Measurements from ENCODE around the gene ASB9.
A peak's percentile ranks its signal among the peaks of the same experiment; 100 is the strongest.

Gene ASB9

DNA sequence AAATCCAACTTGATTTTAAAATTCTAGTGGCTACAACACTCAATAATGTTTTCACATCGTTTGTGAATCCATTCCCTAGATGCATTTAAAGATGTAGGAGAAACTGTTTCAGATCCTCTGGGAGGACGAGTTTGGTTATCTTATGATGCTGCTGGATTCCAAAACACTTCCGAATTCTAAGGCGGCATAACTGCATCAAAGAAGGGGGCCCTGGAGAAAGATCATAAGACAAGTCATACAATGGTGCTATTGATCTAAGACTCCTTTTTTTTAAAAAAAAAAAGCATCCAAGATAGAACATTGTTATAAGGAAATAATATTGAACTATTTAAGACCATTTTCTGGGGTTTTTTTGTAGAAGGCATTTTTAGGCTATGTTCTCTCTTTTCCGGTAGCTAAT, 25.5 kb downstream of the ASB9 start:
- DNase-seq, result no peak
- no peaks in the 10 kb centered on the region for H3K36me3 ChIP-seq (ENCODE audit: control insufficient read depth, insufficient read depth, low read length)
- no peak overlapping the region for H3K27ac ChIP-seq (ENCODE audit: insufficient read depth, low read length, poor library complexity, severe bottlenecking)
- H3K4me1 ChIP-seq (ENCODE audit: control insufficient read depth, insufficient read depth, low read length, poor library complexity, severe bottlenecking), result no peaks in the 10 kb centered on the region
- H3K9me3 ChIP-seq (ENCODE audit: control insufficient read depth, low read length), result no peaks in the 10 kb centered on the region
- no peaks in the 10 kb centered on the region for H3K27me3 ChIP-seq (replicated peaks; ENCODE audit: control insufficient read depth, insufficient read depth, low read length, poor library complexity, severe bottlenecking)
- no peak overlapping the region for H3K4me3 ChIP-seq (ENCODE audit: insufficient read depth, low read depth, low read length, poor library complexity, severe bottlenecking)

DNA sequence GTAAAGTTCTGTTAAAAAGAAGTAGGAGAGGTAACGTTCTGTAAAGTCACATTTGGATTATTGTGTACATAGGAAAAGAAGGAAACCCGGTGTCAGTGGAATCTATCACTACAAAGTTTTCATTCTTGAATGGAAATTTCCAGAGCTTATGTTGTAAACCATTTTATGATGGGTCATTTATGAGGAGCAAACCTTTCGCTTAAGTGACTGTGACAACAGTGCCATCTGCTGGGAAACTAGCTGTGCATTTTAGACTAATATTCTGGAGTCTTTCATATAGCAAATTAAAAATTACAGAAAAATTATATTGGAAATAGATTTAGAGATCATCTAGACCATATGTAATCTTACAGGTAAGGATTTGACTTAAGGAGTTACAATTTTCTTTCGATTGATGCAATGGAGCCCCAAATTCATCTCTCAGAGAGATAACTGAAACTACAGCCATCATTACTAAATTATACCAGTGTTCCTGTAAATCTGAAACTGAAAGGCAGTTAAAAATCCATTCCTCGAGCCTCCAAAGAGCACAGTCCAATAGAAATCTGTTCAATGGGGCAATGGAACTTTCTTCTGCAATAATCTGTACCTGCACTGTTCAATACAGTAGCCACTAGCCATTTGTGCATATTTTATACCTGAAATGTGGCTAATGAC, 26.9 kb downstream of the ASB9 start:
- no peak overlapping the region for H3K27ac ChIP-seq (ENCODE audit: insufficient read depth, low read length, poor library complexity, severe bottlenecking)

DNA sequence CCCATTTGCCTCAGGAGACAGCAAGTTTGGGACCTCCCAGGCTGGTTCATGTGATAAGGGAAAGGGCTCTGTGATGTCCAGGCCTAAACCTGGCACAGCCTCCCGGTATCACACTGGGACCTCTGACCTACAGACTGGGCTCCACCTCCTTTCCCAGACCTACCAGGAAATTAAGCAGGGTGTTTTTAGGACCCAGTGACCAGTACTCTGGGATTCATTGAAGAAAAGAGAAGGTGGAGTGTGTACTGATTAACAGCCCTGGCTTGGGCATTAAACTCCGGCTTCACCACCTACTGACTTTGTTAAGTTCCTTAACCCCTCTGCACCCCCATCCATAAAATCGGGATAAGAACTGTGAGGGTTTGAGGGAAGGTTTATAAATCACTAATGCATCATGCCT, 28.6 kb downstream of the ASB9 start:
- Histone ChIP-seq H3K36me3 (ENCODE audit: control insufficient read depth, insufficient read depth, low read length) (no peaks in the 10 kb centered on the region), H3K4me3 (ENCODE audit: insufficient read depth, low read depth, low read length, poor library complexity, severe bottlenecking) (no peak overlapping the region), H3K4me1 (ENCODE audit: control insufficient read depth, insufficient read depth, low read length, poor library complexity, severe bottlenecking) (no peaks in the 10 kb centered on the region), H3K9me3 (ENCODE audit: control insufficient read depth, low read length) (no peaks in the 10 kb centered on the region), H3K27ac (ENCODE audit: insufficient read depth, low read length, poor library complexity, severe bottlenecking) (no peak overlapping the region), H3K27me3 (replicated peaks; ENCODE audit: control insufficient read depth, insufficient read depth, low read length, poor library complexity, severe bottlenecking) (no peaks in the 10 kb centered on the region)
- no peak for DNase-seq

More for the DNA sequence above, 26.9 kb downstream of the ASB9 start:
- no peaks in the 10 kb centered on the region for H3K9me3 ChIP-seq (ENCODE audit: control insufficient read depth, low read length)
- no peaks in the 10 kb centered on the region for H3K27me3 ChIP-seq (replicated peaks; ENCODE audit: control insufficient read depth, insufficient read depth, low read length, poor library complexity, severe bottlenecking)
- DNase-seq, result peak in 1 of 3 donors; percentile 6
- no peaks in the 10 kb centered on the region for H3K4me1 ChIP-seq (ENCODE audit: control insufficient read depth, insufficient read depth, low read length, poor library complexity, severe bottlenecking)
- no peak overlapping the region for H3K4me3 ChIP-seq (ENCODE audit: insufficient read depth, low read depth, low read length, poor library complexity, severe bottlenecking)
- no peaks in the 10 kb centered on the region for H3K36me3 ChIP-seq (ENCODE audit: control insufficient read depth, insufficient read depth, low read length)

GRCh38 chrX:15240414-15240813, 29.5 kb downstream of the ASB9 start:
- no peak overlapping the region for H3K27ac ChIP-seq (ENCODE audit: insufficient read depth, low read length, poor library complexity, severe bottlenecking)
- H3K4me1 ChIP-seq (ENCODE audit: control insufficient read depth, insufficient read depth, low read length, poor library complexity, severe bottlenecking), result no peaks in the 10 kb centered on the region
- H3K36me3 ChIP-seq (ENCODE audit: control insufficient read depth, insufficient read depth, low read length), result no peaks in the 10 kb centered on the region
- DNase-seq, result no peak
- no peak overlapping the region for H3K4me3 ChIP-seq (ENCODE audit: insufficient read depth, low read depth, low read length, poor library complexity, severe bottlenecking)
- no peaks in the 10 kb centered on the region for H3K27me3 ChIP-seq (replicated peaks; ENCODE audit: control insufficient read depth, insufficient read depth, low read length, poor library complexity, severe bottlenecking)
- H3K9me3 ChIP-seq (ENCODE audit: control insufficient read depth, low read length), result no peaks in the 10 kb centered on the region

DNA sequence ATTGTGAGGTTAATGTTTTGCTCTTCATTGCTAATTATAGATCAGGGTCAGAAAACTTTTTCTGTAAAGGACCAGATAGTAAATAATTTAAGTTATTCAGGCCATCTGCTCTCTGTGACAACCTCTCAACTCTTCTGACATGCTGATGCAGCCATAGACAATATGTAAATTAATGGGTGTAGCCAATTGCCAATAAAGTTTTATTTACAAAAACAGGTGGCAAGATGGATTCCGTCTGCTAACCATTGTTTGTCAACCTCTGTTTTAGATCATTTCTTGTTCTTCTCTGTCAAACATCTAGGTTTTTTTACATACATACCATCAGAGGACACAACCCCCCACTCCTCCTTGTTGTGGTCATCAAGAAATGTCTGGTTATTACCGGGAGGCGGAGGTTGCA, 33.7 kb downstream of the ASB9 start:
- Histone ChIP-seq H3K4me3 (ENCODE audit: insufficient read depth, low read depth, low read length, poor library complexity, severe bottlenecking) (no peak overlapping the region), H3K36me3 (ENCODE audit: control insufficient read depth, insufficient read depth, low read length) (no peaks in the 10 kb centered on the region), H3K9me3 (ENCODE audit: control insufficient read depth, low read length) (no peaks in the 10 kb centered on the region), H3K27ac (ENCODE audit: insufficient read depth, low read length, poor library complexity, severe bottlenecking) (no peak overlapping the region), H3K27me3 (replicated peaks; ENCODE audit: control insufficient read depth, insufficient read depth, low read length, poor library complexity, severe bottlenecking) (no peaks in the 10 kb centered on the region), H3K4me1 (ENCODE audit: control insufficient read depth, insufficient read depth, low read length, poor library complexity, severe bottlenecking) (no peaks in the 10 kb centered on the region)
- no peak for DNase-seq

- Histone ChIP-seq H3K27me3 (replicated peaks; ENCODE audit: control insufficient read depth, insufficient read depth, low read length, poor library complexity, severe bottlenecking) (no peaks in the 10 kb centered on the region), H3K27ac (ENCODE audit: insufficient read depth, low read length, poor library complexity, severe bottlenecking) (no peak overlapping the region), H3K4me1 (ENCODE audit: control insufficient read depth, insufficient read depth, low read length, poor library complexity, severe bottlenecking) (no peaks in the 10 kb centered on the region), H3K4me3 (ENCODE audit: insufficient read depth, low read depth, low read length, poor library complexity, severe bottlenecking) (no peak overlapping the region), H3K36me3 (ENCODE audit: control insufficient read depth, insufficient read depth, low read length) (no peaks in the 10 kb centered on the region), H3K9me3 (ENCODE audit: control insufficient read depth, low read length) (no peaks in the 10 kb centered on the region)
- DNase-seq, result no peak
These were observed 34.9 kb downstream of the ASB9 start for GRCh38 chrX:15235001-15235400.

- H3K27ac ChIP-seq (ENCODE audit: insufficient read depth, low read length, poor library complexity, severe bottlenecking), result no peak overlapping the region
- H3K4me1 ChIP-seq (ENCODE audit: control insufficient read depth, insufficient read depth, low read length, poor library complexity, severe bottlenecking), result no peaks in the 10 kb centered on the region
- H3K27me3 ChIP-seq (replicated peaks; ENCODE audit: control insufficient read depth, insufficient read depth, low read length, poor library complexity, severe bottlenecking), result no peaks in the 10 kb centered on the region
- no peak overlapping the region for H3K4me3 ChIP-seq (ENCODE audit: insufficient read depth, low read depth, low read length, poor library complexity, severe bottlenecking)
- no peaks in the 10 kb centered on the region for H3K9me3 ChIP-seq (ENCODE audit: control insufficient read depth, low read length)
- no peak for DNase-seq
- no peaks in the 10 kb centered on the region for H3K36me3 ChIP-seq (ENCODE audit: control insufficient read depth, insufficient read depth, low read length)
These were observed 36.4 kb downstream of the ASB9 start for GRCh38 chrX:15233416-15234015.

DNA sequence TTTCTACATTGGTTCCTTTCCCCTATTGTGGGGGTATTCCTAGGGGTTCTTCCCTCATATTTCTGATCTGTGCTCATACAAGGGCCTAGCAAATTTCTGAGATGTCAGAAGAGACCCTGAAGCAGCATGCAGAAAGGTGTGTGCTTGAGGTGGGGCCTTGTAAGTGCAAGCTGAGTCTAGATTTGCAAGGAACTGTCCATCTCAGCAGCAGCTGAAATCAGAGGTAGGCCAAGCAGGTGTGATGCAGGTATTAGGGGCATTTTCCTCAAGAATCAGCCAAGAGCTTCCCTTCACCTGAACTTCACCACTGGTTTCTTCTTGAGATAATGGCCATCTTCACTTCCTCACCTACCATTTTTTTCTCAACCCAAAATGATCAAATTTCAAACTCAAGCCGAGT, 45.1 kb downstream of the ASB9 start:
- no peak overlapping the region for H3K4me3 ChIP-seq (ENCODE audit: insufficient read depth, low read depth, low read length, poor library complexity, severe bottlenecking)
- H3K4me1 ChIP-seq (ENCODE audit: control insufficient read depth, insufficient read depth, low read length, poor library complexity, severe bottlenecking), result no peaks in the 10 kb centered on the region
- no peaks in the 10 kb centered on the region for H3K36me3 ChIP-seq (ENCODE audit: control insufficient read depth, insufficient read depth, low read length)
- no peaks in the 10 kb centered on the region for H3K9me3 ChIP-seq (ENCODE audit: control insufficient read depth, low read length)
- H3K27ac ChIP-seq (ENCODE audit: insufficient read depth, low read length, poor library complexity, severe bottlenecking), result no peak overlapping the region
- H3K27me3 ChIP-seq (replicated peaks; ENCODE audit: control insufficient read depth, insufficient read depth, low read length, poor library complexity, severe bottlenecking), result no peaks in the 10 kb centered on the region
- no peak for DNase-seq

DNA sequence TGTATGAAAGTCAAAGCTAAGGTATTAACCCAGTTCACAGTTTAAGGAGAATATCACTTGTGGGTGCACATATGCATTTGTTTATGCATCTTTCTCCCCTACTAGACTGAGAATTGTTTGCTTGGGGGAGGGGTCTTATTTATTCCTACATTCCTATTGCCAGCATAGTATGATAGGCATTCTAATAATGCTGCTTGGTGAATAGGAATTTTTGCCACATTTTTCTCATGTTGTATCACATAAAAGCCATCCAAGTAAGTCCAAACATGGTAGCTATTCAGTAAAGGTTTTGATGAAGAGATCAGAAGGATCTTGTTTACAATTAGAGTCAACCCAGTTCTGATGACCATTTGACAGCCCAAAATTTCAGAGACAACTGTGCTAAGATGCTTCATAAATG, 48.6 kb downstream of the ASB9 start:
- no peak overlapping the region for H3K4me3 ChIP-seq (ENCODE audit: insufficient read depth, low read depth, low read length, poor library complexity, severe bottlenecking)
- no peaks in the 10 kb centered on the region for H3K4me1 ChIP-seq (ENCODE audit: control insufficient read depth, insufficient read depth, low read length, poor library complexity, severe bottlenecking)
- H3K36me3 ChIP-seq (ENCODE audit: control insufficient read depth, insufficient read depth, low read length), result no peaks in the 10 kb centered on the region
- DNase-seq, result no peak
- H3K27ac ChIP-seq (ENCODE audit: insufficient read depth, low read length, poor library complexity, severe bottlenecking), result no peak overlapping the region
- no peaks in the 10 kb centered on the region for H3K27me3 ChIP-seq (replicated peaks; ENCODE audit: control insufficient read depth, insufficient read depth, low read length, poor library complexity, severe bottlenecking)
- no peaks in the 10 kb centered on the region for H3K9me3 ChIP-seq (ENCODE audit: control insufficient read depth, low read length)

- no peaks in the 10 kb centered on the region for H3K36me3 ChIP-seq (ENCODE audit: control insufficient read depth, insufficient read depth, low read length)
- H3K9me3 ChIP-seq (ENCODE audit: control insufficient read depth, low read length), result no peaks in the 10 kb centered on the region
- DNase-seq, result no peak
- H3K4me1 ChIP-seq (ENCODE audit: control insufficient read depth, insufficient read depth, low read length, poor library complexity, severe bottlenecking), result no peaks in the 10 kb centered on the region
- no peak overlapping the region for H3K27ac ChIP-seq (ENCODE audit: insufficient read depth, low read length, poor library complexity, severe bottlenecking)
- H3K27me3 ChIP-seq (replicated peaks; ENCODE audit: control insufficient read depth, insufficient read depth, low read length, poor library complexity, severe bottlenecking), result no peaks in the 10 kb centered on the region
- H3K4me3 ChIP-seq (ENCODE audit: insufficient read depth, low read depth, low read length, poor library complexity, severe bottlenecking), result no peak overlapping the region
These were observed 52.7 kb downstream of the ASB9 start for GRCh38 chrX:15217161-15217560.
